Esophagus muscularis mucosa (tissue), 3 donors: Measurements from ENCODE around the gene SPEG.

Experiments
- CTCF ChIP-seq, 3 experiments: fragments of 200-600 bp in 2 of 3; fragments of 450-650 bp in 1 of 3; sonication (generic) in 2 of 3; IDR thresholded peaks; one replicate each; pipeline ENCODE4 v1.5.1; 2017 to 2019; ENCODE audit warnings: antibody characterized with exemption in 3 of 3, mild to moderate bottlenecking in 2 of 3, moderate library complexity in 1 of 3
- POLR2A ChIP-seq: fragments of 450-650 bp; IDR thresholded peaks from one replicate; pipeline ENCODE4 v1.6.1; 2017; ENCODE audit warnings: antibody characterized with exemption, moderate library complexity, mild to moderate bottlenecking, low read depth
- POLR2AphosphoS5 ChIP-seq, 2 donors: sonication (generic); formaldehyde crosslinking; IDR thresholded peaks; one replicate each; pipeline ENCODE4 v1.6.1; 2017; ENCODE audit warnings: antibody characterized with exemption in 2 of 2

- TF ChIP-seq CTCF (IDR thresholded peaks at IDR 0.05) = no peak
- TF ChIP-seq POLR2AphosphoS5 (IDR thresholded peaks at IDR 0.05) = no peak
- no peak for TF ChIP-seq POLR2A
Measured at GRCh38 chr2:219489315-219489714, 54.7 kb downstream of the SPEG start.
